NCI-H1930 (cell line): ENCODE results near the gene KCNH2.

Experiments used
- DNase-seq, 2 experiments: peaks; one replicate each; lab custom pipeline; 2025; lab: John Stamatoyannopoulos, UW

KCNH2 gene

GRCh38 chr7:150994141-150994837 is 16.2 kb upstream of the KCNH2 start:
- DNase-seq: no peak

- DNase-seq: no peak
Observed at GRCh38 chr7:150993511-150993910, 15.4 kb upstream of the KCNH2 start.

GRCh38 chr7:150992833-150993302 is 14.7 kb upstream of the KCNH2 start:
- peak; percentile 56 to 60 for DNase-seq

GRCh38 chr7:150992051-150992640 is 14.0 kb upstream of the KCNH2 start:
- no peak for DNase-seq

GRCh38 chr7:150990416-150991186 is 12.5 kb upstream of the KCNH2 start, which contains the start of gene NOS3:
Gene NOS3 (plus strand): TSS chr7:150991017. CDS start chr7:150993804, 2,787 bp downstream.
- no peak for DNase-seq

GRCh38 chr7:150989456-150989855 is 11.3 kb upstream of the KCNH2 start:
- DNase-seq: no peak

- DNase-seq: peak; percentile 52 to 62
Observed at GRCh38 chr7:150988230-150989226, 10.4 kb upstream of the KCNH2 start.

- no peak for DNase-seq
Observed at GRCh38 chr7:150986556-150986955, 8.4 kb upstream of the KCNH2 start.

GRCh38 chr7:150986099-150986512 is 8.0 kb upstream of the KCNH2 start:
- DNase-seq: peak; percentile 50 to 76

GRCh38 chr7:150983893-150984368 is 5.8 kb upstream of the KCNH2 start:
- DNase-seq: no peak

GRCh38 chr7:150982351-150982750 is 4.2 kb upstream of the KCNH2 start:
- DNase-seq: no peak

- DNase-seq: no peak
Observed at GRCh38 chr7:150981644-150982043, 3.5 kb upstream of the KCNH2 start.

- DNase-seq: peak in 1 of 2 experiments; percentile 26
Observed at GRCh38 chr7:150980663-150981062, 2.5 kb upstream of the KCNH2 start.

GRCh38 chr7:150979713-150980390 is 1.7 kb upstream of the KCNH2 start:
- DNase-seq: no peak

- no peak for DNase-seq
Observed at GRCh38 chr7:150977382-150978125, 567 bp downstream of the KCNH2 start.

GRCh38 chr7:150976529-150977381 is 1.4 kb downstream of the KCNH2 start:
- DNase-seq: no peak

- no peak for DNase-seq
Observed at GRCh38 chr7:150975536-150976319, 2.4 kb downstream of the KCNH2 start.
